Chondrocyte (in vitro differentiated cells): ENCODE data around the gene HNRNPUL1. TPM values are rescaled to one million over a fixed set of nuclear protein-coding genes. Genes with fewer than 3 reads are reported as not detected.
A peak's percentile ranks its signal among the peaks of the same experiment; 100 is the strongest.

ENCODE experiments used
- DNase-seq: peaks from one replicate; pipeline ENCODE4 v3.0.0; 2021; ENCODE audit warnings: mixed read lengths, low spot score
- H3K27ac Mint-ChIP-seq: one replicate; pipeline ENCODE4 v1.8.0; 2021; ENCODE audit warnings: mild to moderate bottlenecking, moderate library complexity, mixed read lengths; ENCODE audit not compliant: unreplicated experiment
- H3K27me3 Mint-ChIP-seq: 2 replicates; pipeline ENCODE4 v1.8.0; 2021; ENCODE audit warnings: low read depth, mixed read lengths
- H3K36me3 Mint-ChIP-seq: 2 replicates; pipeline ENCODE4 v1.8.0; 2021; ENCODE audit warnings: low read depth, mixed read lengths
- H3K4me1 Mint-ChIP-seq: 2 replicates; pipeline ENCODE4 v1.8.0; 2021; ENCODE audit warnings: low read depth, mild to moderate bottlenecking, mixed read lengths
- H3K4me3 Mint-ChIP-seq: one replicate; pipeline ENCODE4 v1.8.0; 2021; ENCODE audit warnings: mild to moderate bottlenecking, moderate library complexity, mixed read lengths; ENCODE audit not compliant: unreplicated experiment
- H3K9me3 Mint-ChIP-seq: 2 replicates; pipeline ENCODE4 v1.8.0; 2021; ENCODE audit warnings: low read depth, mixed read lengths
- total RNA-seq: library from RNA; stranded (reverse); gene quantifications from 3 replicates; pipeline ENCODE4 v1.2.1, GENCODE V29; 2021
- TF ChIP-seq, protein P1 (sequence below): fragments of 200-600 bp; sonication (generic); IDR thresholded peaks from 2 replicates; pipeline ENCODE4 v1.5.0; 2021; ENCODE audit warnings: antibody characterized with exemption, mild to moderate bottlenecking, moderate library complexity

Gene HNRNPUL1
- total RNA-seq, 1 donor from 2014 or later: 158 TPM

GRCh38 chr19:41353466-41354342 is 89.5 kb downstream of the HNRNPUL1 start, which contains the start of gene TGFB1:
TSS of gene TGFB1 (minus strand) at chr19:41353922. CDS start at chr19:41353044, 878 bp downstream.
- Mint-ChIP-seq H3K4me3 (peak within 1 kb of the TSS; percentile 98), H3K27me3 (no peaks in the 10 kb centered on the region), H3K36me3 (peaks cover 6% of the 10 kb centered on the region), H3K4me1 (peaks cover 28% of the 10 kb centered on the region), H3K27ac (peak within 1 kb of the TSS; percentile 85), H3K9me3 (no peaks in the 10 kb centered on the region)
- DNase-seq: no peak
- TF ChIP-seq, protein P1, sequence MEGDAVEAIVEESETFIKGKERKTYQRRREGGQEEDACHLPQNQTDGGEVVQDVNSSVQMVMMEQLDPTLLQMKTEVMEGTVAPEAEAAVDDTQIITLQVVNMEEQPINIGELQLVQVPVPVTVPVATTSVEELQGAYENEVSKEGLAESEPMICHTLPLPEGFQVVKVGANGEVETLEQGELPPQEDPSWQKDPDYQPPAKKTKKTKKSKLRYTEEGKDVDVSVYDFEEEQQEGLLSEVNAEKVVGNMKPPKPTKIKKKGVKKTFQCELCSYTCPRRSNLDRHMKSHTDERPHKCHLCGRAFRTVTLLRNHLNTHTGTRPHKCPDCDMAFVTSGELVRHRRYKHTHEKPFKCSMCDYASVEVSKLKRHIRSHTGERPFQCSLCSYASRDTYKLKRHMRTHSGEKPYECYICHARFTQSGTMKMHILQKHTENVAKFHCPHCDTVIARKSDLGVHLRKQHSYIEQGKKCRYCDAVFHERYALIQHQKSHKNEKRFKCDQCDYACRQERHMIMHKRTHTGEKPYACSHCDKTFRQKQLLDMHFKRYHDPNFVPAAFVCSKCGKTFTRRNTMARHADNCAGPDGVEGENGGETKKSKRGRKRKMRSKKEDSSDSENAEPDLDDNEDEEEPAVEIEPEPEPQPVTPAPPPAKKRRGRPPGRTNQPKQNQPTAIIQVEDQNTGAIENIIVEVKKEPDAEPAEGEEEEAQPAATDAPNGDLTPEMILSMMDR: peak; percentile 98

DNA sequence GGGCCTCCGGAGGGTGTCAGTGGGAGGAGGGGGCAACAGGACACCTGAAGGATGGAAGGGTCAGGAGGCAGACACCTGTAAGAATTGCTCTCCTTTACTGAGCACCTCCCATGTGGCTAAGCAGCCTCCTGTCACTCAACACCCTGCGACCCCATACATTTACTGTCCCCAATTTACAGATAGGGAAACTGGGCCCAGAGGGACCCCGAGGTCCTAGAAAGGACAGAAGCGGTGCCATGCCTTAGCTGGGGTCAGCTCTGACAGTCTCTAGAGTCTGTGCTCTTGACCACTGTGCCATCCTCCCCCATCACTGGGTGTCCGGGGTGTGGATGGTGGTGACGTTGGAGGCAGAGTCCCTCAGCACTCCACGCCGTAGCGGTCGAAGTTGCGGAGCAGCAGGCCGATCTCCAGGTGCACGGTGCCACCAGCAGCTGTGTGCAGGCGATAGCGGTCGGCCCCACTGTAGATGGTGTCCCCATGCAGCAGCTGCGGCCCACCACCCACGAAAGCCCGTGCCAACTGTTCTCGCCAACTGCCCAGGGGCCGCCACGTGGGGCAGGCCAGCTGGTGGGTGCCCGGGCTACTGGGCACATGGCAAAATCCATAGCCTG is 90.3 kb downstream of the HNRNPUL1 start:
- Mint-ChIP-seq H3K27ac (peak overlapping the region; percentile 75), H3K36me3 (peaks cover 2% of the 10 kb centered on the region), H3K9me3 (no peaks in the 10 kb centered on the region), H3K4me3 (peak overlapping the region; percentile 72), H3K27me3 (no peaks in the 10 kb centered on the region), H3K4me1 (peaks cover 20% of the 10 kb centered on the region)
- no peak for DNase-seq
- TF ChIP-seq, protein P1: peak; percentile 68

DNA sequence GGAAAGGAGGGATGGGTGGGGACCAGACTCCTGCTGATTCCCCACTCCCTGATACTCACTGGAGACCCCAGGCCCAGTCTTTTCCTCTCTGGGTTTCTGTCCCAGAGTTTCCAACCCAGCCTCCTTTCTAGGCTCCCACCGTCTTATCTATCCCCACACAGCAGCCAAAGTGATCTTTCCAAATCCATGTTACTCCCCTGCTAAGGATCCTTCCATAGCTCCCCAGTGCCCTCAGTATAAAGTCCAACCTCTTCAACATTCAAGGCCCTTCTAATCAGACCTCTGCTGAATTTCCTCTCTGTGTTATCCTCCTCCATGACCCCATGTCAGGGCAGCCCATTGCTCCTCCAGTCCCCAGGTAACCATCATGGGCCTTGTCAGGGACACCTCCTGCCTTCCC is 90.9 kb downstream of the HNRNPUL1 start:
- H3K9me3 Mint-ChIP-seq: no peaks in the 10 kb centered on the region
- no peaks in the 10 kb centered on the region for H3K36me3 Mint-ChIP-seq
- no peak for DNase-seq
- no peaks in the 10 kb centered on the region for H3K27me3 Mint-ChIP-seq
- peak overlapping the region; percentile 8 for H3K27ac Mint-ChIP-seq
- H3K4me1 Mint-ChIP-seq: peaks cover 15% of the 10 kb centered on the region
- H3K4me3 Mint-ChIP-seq: no peak overlapping the region
- TF ChIP-seq, protein P1: no peak

- Mint-ChIP-seq H3K9me3 (no peaks in the 10 kb centered on the region), H3K27me3 (no peaks in the 10 kb centered on the region), H3K27ac (no peak overlapping the region), H3K4me1 (peaks cover 7% of the 10 kb centered on the region), H3K4me3 (no peak overlapping the region), H3K36me3 (no peaks in the 10 kb centered on the region)
- TF ChIP-seq, protein P1: no peak
- no peak for DNase-seq
These were observed 91.6 kb downstream of the HNRNPUL1 start for GRCh38 chr19:41355802-41356201.

DNA sequence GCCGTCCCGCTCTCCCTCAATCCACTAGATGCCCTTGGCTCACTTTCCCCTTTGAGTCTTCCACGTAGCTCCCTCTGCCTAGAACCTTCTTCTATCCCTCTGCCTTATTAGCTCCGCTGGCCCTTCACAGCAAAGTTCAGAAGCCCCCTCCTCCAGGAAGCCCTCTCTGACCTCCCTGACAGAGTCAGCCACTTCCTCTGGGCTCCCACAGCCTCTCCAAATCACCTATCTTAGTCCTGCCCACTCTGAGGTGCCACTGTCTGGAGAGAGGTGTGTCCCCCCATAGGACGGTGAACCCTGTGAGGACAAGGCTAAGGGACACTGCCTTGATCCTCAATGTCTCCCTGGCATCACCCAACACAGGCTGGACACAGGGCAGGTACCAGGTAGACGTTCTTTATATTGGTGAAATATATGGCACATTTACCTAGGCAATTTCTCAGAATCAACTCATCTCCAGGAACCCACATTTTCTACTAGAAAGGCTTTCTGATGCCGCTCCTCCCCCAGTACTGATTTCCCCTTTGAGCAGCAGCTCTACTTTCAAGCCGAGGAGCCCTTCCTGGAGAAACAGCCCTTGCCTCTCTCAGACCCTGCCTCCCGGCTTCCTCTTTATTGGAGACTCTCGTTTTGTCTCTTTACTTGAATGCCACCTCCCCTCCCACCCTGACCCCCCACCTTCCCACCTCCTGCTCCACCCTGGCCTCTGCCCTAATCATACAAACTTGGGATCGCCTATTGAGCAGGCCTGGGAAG is 93.0 kb downstream of the HNRNPUL1 start:
- DNase-seq: no peak
- Mint-ChIP-seq H3K4me3 (no peak overlapping the region), H3K9me3 (no peaks in the 10 kb centered on the region), H3K36me3 (no peaks in the 10 kb centered on the region), H3K27ac (no peak overlapping the region), H3K4me1 (peaks cover 4% of the 10 kb centered on the region), H3K27me3 (no peaks in the 10 kb centered on the region)
- TF ChIP-seq, protein P1: no peak
